ENCODE data around the gene PEX5L. TPM values are rescaled to one million over a fixed set of nuclear protein-coding genes. Genes with fewer than 3 reads are reported as not detected.

The PEX5L gene
- total and polyA plus RNA-seq, 10 of the 15 experiments (the other 5 are each of a cell fraction or from before 2014, with no cell fraction given), result 0.11 to 17.0 (median 0.50) TPM

GRCh38 chr3:179949412-179949811 is 87.3 kb downstream of the PEX5L start (continued):
- TF ChIP-seq REST (IDR thresholded peaks at IDR 0.05; ENCODE audit: low read depth, low read length), result no peak
- TF ChIP-seq EGR1 (IDR thresholded peaks at IDR 0.05; ENCODE audit: borderline replicate concordance in 1 of 2, low read depth in 2 of 2, low read length in 2 of 2), result no peak
- TF ChIP-seq E2F8 (IDR thresholded peaks at IDR 0.05; ENCODE audit: low read depth, partially characterized antibody), result no peak
- no peak for TF ChIP-seq MEF2B (IDR thresholded peaks at IDR 0.05; ENCODE audit: partially characterized antibody, poor library complexity, severe bottlenecking)

- CTCF ChIA-PET, result interaction anchor here (1.2 to 5.6 kb wide), 2 partner anchors 8 to 20 kb away, joined by 4 to 34 read pairs; no protein-coding TSS in a partner anchor
- no peak overlapping the region for H2AFZ ChIP-seq (ENCODE audit: control insufficient read depth, low read depth, low read length)
- H3K9ac ChIP-seq (ENCODE audit: control insufficient read depth, insufficient read depth, low read length), result no peak overlapping the region
- FAIRE-seq (no peak), ATAC-seq (no peak), DNase-seq (ENCODE audit: low read depth, low spot score) (no peak)
- no peak overlapping the region for H3K4me2 ChIP-seq (ENCODE audit: control insufficient read depth, insufficient read depth)
- H3K36me3 ChIP-seq (ENCODE audit: control insufficient read depth in 2 of 2, insufficient read depth in 2 of 2, low read length in 1 of 2), result no peaks in the 10 kb centered on the region
- no peaks in the 10 kb centered on the region for H3K27me3 ChIP-seq (replicated peaks in 1 of 2; ENCODE audit: control insufficient read depth in 2 of 2, insufficient read depth in 2 of 2, low read length in 1 of 2)
- H3K9me3 ChIP-seq (replicated peaks; ENCODE audit: control insufficient read depth, insufficient read depth, low read length), result peaks cover 3% of the 10 kb centered on the region; the same call in 2 of the 3 replicates
- POLR2A ChIA-PET, result interaction anchor here (1.0 kb wide), 1 partner anchor 13 kb away, joined by 3 read pairs; no protein-coding TSS in a partner anchor
- no peaks in the 10 kb centered on the region for H3K4me1 ChIP-seq (ENCODE audit: control insufficient read depth, insufficient read depth, low read length)
- in situ Hi-C loops (cut with MboI), result no loop called here
- intact Hi-C loops (cut with micrococcal nuclease; ENCODE audit: unreplicated experiment), result no loop called here
- H4K20me1 ChIP-seq (ENCODE audit: control insufficient read depth, insufficient read depth), result no peaks in the 10 kb centered on the region
- no peaks in the 10 kb centered on the region for H3K79me2 ChIP-seq (ENCODE audit: control insufficient read depth, insufficient read depth, low read length)
- no TSS peak for BruUV-seq (replicated peaks)
- RAD21 ChIA-PET (ENCODE audit: unreplicated experiment), result interaction anchor here (2.4 kb wide), 1 partner anchor 20 kb away, joined by 10 read pairs; no protein-coding TSS in a partner anchor
- SMC1A ChIA-PET (ENCODE audit: uncharacterized antibody, unreplicated experiment), result interaction anchor here (0.8 to 4.4 kb wide), 9 partner anchors 9 to 647 kb away, joined by 3 to 19 read pairs (median 6); no protein-coding TSS in a partner anchor
- WGBS (ENCODE audit: insufficient coverage, insufficient replicate concordance, low lambda C conversion rate, missing lambda C conversion rate), result 87% methylated on average over 7 of the region's 7 CpGs
- no peak overlapping the region for H3K4me3 ChIP-seq
- no peak for TF ChIP-seq PAX8 (IDR thresholded peaks at IDR 0.05)
- no peak for TF ChIP-seq RELB (IDR thresholded peaks at IDR 0.05; ENCODE audit: low read depth)
- TF ChIP-seq MXI1 (IDR thresholded peaks at IDR 0.05; ENCODE audit: low read depth, low read length), result no peak
- TF ChIP-seq POLR2A (IDR thresholded peaks at IDR 0.05; ENCODE audit: low read depth, low read length), result no peak
- TF ChIP-seq FOXK2 (IDR thresholded peaks at IDR 0.05), result no peak
- no peak for TF ChIP-seq IKZF1 (conservative IDR thresholded peaks at IDR 0.05)
- no peak for TF ChIP-seq RAD21 (IDR thresholded peaks at IDR 0.05; ENCODE audit: insufficient read depth, low read depth, low read length)
- no peak overlapping the region for H3K27ac ChIP-seq (ENCODE audit: control insufficient read depth, insufficient read depth)
Observed at GRCh38 chr3:179948740-179949139, 88.0 kb downstream of the PEX5L start.
